NB4 (cell line): ENCODE measurements around the gene KLK10.

Experiments
- POLR2A ChIP-seq: IDR thresholded peaks from 2 replicates; pipeline ENCODE4 v1.6.1; 2011; ENCODE audit warnings: mild to moderate bottlenecking; ENCODE audit not compliant: insufficient read length; ENCODE audit errors: extremely low read depth
- TF ChIP-seq, protein P1 (sequence below): IDR thresholded peaks from one replicate; pipeline ENCODE4 v1.5.1; 2012; ENCODE audit warnings: low read depth, low read length

DNA sequence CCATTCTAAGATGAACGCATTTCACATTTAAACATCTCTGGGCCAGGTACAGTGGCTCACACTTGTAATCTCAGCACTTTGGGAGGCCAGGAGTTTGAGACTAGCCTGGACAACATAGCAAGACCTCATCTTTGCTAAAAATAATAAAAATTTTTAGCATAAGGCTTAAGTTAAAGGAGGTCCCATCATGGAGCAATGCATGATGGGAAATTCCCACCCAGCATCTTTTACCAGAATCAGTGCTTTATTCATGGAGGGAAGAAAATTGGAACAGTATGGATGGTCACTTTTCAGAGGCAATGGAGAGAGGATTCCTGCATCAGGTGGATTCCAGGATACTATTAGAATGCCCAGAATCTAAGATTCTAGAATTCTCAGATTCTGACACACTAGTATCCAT lies 14.3 kb downstream of the KLK10 start:
- TF ChIP-seq, protein P1, sequence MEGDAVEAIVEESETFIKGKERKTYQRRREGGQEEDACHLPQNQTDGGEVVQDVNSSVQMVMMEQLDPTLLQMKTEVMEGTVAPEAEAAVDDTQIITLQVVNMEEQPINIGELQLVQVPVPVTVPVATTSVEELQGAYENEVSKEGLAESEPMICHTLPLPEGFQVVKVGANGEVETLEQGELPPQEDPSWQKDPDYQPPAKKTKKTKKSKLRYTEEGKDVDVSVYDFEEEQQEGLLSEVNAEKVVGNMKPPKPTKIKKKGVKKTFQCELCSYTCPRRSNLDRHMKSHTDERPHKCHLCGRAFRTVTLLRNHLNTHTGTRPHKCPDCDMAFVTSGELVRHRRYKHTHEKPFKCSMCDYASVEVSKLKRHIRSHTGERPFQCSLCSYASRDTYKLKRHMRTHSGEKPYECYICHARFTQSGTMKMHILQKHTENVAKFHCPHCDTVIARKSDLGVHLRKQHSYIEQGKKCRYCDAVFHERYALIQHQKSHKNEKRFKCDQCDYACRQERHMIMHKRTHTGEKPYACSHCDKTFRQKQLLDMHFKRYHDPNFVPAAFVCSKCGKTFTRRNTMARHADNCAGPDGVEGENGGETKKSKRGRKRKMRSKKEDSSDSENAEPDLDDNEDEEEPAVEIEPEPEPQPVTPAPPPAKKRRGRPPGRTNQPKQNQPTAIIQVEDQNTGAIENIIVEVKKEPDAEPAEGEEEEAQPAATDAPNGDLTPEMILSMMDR, result no peak
- no peak for TF ChIP-seq POLR2A
